Adrenal gland (tissue), 5 donors: ENCODE results near the gene CA10.

Source experiments
- CTCF ChIP-seq, 6 experiments: fragments of 450-650 bp in 4 of 6; fragments of 200-600 bp in 2 of 6; sonication (generic) in 1 of 6; IDR thresholded peaks; 1 replicate in 5 of 6; 2 replicates in 1 of 6; pipeline versions ENCODE4 v1.5.1 to v1.8.0; 2016 to 2021; ENCODE audit warnings: antibody characterized with exemption in 6 of 6, mild to moderate bottlenecking in 2 of 6, moderate library complexity in 1 of 6
- POLR2A ChIP-seq, 2 donors: fragments of 450-650 bp; IDR thresholded peaks; one replicate each; pipeline ENCODE4 v1.6.1; 2017; ENCODE audit warnings: antibody characterized with exemption in 2 of 2, mild to moderate bottlenecking in 2 of 2, moderate library complexity in 1 of 2
- donor health status: DM: no; HTN: no; CAD: no.

GRCh38 chr17:51676691-51677487, 481.6 kb downstream of the CA10 start:
- no peak for TF ChIP-seq POLR2A (IDR thresholded peaks at IDR 0.05)
- TF ChIP-seq CTCF (IDR thresholded peaks at IDR 0.05) = no peak
